ENCODE results near the gene CCDC74B.
"Not testable (repeated sequence)": the region's sequence is repeated elsewhere in the genome, so short reads cannot be mapped to it uniquely, and the experiment has no call there.

Gene CCDC74B

GRCh38 chr2:130143266-130144039, 1.5 kb downstream of the CCDC74B start:
- DNase-seq: not testable (repeated sequence)

DNA sequence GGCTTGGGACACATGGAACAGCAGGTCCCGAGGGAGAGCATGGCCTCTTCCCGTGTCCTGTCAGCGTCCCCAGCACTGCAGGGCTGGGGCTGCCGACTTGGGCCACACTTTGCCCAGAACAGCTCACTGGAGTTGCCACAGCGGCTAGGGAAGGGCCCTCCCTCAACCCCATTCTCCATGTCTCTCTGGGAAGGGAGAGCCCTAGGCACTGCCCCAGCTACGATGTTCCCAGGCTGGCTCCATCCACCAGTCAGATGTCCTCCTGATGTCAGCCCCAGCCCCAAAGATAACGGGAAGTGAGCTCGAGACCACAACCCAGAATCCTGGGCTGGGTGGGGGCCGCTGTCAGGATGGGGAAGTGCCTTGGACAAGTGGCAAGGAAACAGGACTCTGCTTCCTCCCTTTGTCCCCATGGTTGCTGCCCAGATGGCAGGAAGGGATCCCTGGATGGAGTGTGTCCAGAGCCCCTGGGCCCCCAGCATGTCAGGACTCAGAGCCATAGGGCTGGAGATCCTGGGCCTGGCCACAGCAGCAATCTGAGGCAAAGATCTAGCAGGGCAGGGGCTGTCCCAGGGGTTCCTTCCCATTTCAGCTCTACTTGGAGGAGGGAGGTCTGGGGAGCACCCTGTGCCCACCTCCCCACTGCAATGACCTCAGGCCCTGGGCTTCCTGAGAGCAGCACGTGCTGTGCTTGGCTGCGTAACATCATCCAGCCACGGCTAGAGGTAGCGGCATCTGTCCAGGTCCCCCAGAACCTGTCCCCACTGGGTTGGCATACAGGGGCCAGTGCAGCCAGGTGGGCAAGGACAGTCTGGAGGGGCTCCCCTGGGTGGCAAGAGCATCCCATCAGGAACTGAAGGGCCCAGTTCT, 2.3 kb downstream of the CCDC74B start:
- not testable (repeated sequence) for DNase-seq

DNA sequence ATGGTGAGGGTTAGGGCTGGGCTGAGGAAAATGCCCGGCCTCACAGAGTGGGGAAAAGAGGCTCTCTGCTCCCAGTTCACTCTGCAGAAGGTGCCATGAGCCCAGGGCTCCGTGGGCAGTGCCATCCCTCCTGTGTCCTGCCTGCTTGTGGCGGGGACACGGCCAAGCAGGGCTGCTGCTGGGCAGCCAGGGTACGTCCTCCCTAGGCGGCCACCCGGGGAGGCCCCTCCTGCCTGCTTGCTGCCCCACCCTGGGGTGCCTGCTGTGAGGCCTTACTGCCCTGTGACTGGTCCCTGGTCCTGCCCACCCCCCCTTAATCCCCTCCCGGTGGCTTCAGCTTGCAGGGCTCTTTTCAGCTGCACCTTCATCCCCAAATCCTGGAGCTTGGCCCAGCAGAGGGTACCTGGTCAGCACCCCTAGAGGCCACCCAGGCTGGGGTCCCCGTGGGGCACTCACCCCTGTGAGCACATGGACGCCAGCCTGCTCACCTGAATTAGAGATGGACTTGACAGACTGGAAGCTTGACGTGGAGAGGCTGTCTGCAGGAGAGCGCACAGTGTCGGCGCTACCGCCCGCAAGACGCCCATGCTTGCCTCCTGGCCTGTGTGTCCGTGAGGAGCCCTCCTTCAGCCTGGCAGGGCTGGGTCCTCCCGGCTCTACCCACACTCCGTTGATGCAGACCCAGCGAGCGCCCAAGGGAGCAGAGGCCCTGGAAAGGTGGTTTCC, 3.1 kb downstream of the CCDC74B start:
- DNase-seq: not testable (repeated sequence)

- DNase-seq: not testable (repeated sequence)
These were observed 3.9 kb downstream of the CCDC74B start for GRCh38 chr2:130141002-130141401.

- not testable (repeated sequence) for DNase-seq
These were observed 4.4 kb downstream of the CCDC74B start for GRCh38 chr2:130140516-130140915.

DNA sequence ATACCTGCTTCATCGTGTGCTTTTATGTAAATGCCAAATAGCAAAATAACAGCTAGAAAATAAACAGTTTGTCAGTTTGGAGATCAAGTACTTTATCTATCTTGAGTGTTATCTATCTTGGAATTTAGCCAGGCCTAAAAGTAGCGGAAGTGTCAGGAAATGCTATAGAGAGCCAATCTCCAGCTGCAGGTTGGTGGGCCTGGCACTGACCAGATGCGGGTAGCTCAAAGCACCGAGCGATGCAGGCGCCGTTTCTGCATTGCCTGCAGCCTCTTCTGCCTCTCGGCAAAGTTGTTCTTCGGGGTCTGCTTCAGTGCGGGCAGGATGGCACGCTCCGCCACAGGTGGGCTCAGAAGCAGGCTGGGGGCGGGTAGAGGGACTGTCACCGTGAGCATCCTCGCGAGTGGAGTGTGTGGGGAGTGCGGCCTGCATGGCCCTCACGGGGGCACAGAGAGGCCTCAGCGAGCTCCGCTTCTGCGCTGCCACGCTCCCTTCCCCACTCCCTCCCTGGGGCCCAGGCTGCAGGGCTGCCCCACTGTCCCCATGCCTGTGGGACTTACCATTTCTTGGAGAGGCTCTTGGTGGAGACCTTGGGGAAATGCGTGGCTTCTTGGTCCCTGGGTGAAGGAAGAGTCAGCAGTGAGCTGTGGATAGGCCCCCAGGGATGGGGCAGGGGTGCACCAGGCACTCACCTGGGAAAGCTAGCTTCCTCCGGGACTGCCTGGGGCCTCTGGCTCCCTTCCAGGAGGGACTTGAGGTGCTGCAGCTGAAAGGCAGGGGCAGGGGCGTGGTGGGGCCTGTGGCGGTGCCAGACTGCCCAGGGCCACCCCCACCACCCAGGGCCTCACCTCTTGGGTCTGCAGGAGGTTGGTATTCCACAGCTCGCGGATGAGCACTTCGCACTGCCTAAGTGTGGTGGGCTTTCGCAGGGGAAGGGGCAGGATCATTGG, 5.3 kb downstream of the CCDC74B start:
- not testable (repeated sequence) for DNase-seq

DNA sequence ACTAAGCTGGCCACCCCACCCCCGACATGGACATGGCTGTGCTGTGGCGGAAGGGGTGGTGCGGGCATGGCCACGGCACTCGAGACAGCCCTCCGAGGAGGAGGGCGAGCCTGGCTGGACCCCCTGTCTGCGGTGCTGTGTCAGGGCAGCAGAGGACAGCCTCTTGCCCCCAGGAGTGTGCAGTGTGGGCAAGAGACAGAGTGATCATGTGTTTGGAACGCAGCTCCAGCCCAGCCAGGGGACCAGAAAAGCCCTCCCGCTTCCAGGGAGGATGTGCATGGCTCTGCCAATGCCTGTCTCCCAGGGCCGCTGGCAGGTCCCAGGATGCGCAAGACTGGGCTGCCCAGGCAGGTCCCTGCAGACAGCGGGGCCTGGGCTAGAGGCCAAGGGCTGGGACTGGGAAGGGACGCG, 6.1 kb downstream of the CCDC74B start:
- DNase-seq: not testable (repeated sequence)

- not testable (repeated sequence) for DNase-seq
These were observed 6.6 kb downstream of the CCDC74B start for GRCh38 chr2:130138326-130138725.

- DNase-seq: not testable (repeated sequence)
These were observed 7.8 kb downstream of the CCDC74B start for GRCh38 chr2:130137118-130137517.

DNA sequence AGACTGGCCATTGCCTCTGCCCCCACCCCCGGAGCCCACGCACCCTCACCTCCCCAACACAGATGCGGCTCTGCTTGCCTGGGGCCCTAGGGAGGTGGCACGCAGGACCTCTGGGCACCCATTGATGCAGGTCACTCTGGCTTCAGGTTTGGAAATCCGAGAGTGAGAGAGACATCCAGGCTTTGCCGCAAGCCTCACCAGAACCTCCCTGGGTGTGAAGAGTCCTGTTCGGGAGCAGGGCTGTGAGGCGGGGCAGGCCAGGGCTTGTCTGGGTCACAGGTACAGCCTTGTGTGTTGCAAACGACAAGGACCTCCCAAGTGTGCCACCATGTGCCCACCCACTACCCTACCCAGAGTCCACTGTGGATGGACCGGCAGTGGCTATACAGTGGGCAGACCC, 8.4 kb downstream of the CCDC74B start:
- not testable (repeated sequence) for DNase-seq

GRCh38 chr2:130135692-130136541, 9.0 kb downstream of the CCDC74B start:
- DNase-seq: no peak

DNA sequence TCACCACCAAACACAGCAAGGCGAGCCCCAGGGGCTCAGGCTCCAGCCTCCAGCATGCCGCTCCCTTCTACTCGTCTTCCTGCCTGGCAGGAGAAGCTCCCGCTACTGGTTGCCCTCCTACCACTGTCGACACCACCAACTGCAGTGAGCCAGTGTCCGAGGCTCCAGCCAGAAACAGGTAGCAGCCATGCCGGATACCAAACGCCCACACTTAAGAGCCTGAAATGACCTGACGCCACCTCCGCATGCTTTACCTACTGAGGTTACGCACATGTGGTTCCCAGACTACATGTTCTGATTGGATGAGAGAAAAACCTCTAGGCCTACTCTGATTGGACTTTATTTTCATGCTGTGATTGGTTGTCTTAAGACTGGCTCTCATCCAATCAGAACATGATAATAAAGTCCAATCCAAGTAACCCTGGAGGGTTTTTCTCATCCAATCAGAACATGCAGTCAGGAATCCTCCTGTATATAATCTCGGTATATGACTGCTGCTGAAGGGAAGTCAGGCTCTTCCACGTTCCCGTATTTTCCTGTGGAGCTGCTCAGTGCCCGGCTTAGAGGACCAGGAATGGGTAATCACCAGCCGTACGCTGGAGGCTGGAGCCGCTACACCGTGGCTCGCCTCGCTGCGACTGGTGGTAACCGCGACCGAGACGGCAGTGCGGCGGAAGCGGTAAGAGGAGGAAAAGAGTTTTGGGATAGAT, 15.6 kb downstream of the CCDC74B start, which contains the start of gene POTEF:
Gene POTEF (minus strand): TSS at position 103 of the 710 bp plus-strand sequence. CDS start 8,707 bp downstream, outside the sequence.
- not testable (repeated sequence) for DNase-seq

GRCh38 chr2:130128464-130128863, 16.4 kb downstream of the CCDC74B start:
- DNase-seq: not testable (repeated sequence)

DNA sequence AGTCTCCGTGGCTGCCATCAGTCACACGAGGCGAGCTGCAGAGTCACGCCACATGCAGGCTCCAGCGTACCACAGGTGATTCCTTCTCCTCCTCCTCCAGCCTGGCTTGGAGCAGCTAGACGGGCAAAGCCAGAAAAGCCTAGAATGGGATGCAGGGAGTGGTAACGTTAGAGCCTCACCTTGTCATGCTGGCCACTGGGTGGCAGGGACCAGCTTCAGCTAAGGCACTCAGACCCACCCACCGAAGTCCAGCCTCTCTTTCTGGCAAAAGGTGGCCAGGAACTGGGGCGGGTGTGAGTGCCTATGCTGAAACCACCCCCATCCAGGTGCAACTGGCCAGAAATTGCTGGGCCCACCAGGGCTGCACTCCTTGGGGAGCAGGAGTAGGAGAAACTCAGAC, 17.2 kb downstream of the CCDC74B start:
- not testable (repeated sequence) for DNase-seq

GRCh38 chr2:130120924-130121323, 24.0 kb downstream of the CCDC74B start:
- DNase-seq: not testable (repeated sequence)

- not testable (repeated sequence) for DNase-seq
These were observed 42.1 kb downstream of the CCDC74B start for GRCh38 chr2:130102597-130103363.
